Subcutaneous adipose tissue (tissue), 4 donors: ENCODE measurements around the gene SLC4A1AP. TPM values are rescaled to one million over a fixed set of nuclear protein-coding genes. Genes with fewer than 3 reads are reported as not detected.

Source experiments
- total RNA-seq, 4 donors: library from RNA; depleted of rRNA; stranded (reverse); fragments of >200 nt; gene quantifications; one replicate each; pipeline ENCODE4 v1.1.0, GENCODE V29; 2016
- TF ChIP-seq, protein P1 (sequence below): fragments of 450-650 bp; IDR thresholded peaks from one replicate; pipeline ENCODE4 v1.5.1; 2016; ENCODE audit warnings: low read depth, mild to moderate bottlenecking, control low read depth, antibody characterized with exemption, moderate library complexity

SLC4A1AP gene
- total RNA-seq, 4 donors from 2014 or later, result 20.7 to 23.1 (median 22.3) TPM

DNA sequence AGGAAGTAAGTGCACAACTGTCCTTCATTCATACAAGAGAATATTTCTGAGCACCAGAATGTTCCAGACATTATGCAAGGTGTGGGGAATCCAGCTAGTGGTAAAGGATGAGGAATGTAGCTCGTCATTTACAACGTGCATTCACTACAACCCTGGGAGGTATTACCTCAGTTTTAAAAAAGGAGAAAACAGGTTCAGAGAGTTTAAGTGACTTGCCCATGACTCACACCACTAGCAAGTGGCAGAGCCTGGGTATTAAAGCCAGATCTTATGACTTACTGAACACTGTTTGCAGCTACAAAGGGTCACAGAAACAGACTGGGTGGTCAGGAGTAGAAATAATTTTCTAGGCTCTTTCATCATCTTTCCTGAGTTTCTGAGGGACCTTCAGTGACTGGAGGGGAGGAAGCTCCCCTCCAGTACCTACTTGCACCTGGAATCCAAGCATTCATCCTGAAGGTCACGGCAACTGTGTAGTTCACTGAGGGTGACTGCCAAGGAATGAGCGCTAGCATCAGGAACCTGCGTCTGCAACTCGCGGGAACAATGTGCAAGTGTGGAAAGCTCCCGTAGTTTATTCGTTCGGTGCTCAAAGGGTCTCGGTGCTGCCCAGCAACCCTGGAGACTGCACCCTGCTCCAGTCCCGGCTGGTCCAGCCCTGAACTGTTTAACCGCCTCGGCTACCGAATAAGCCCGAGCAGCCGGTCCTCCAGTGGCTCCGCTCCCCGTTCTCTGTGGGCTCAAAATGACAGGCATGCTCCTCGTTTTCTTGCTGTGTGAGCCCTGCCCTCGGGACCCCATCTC lies 35.5 kb upstream of the SLC4A1AP start:
- TF ChIP-seq, protein P1, sequence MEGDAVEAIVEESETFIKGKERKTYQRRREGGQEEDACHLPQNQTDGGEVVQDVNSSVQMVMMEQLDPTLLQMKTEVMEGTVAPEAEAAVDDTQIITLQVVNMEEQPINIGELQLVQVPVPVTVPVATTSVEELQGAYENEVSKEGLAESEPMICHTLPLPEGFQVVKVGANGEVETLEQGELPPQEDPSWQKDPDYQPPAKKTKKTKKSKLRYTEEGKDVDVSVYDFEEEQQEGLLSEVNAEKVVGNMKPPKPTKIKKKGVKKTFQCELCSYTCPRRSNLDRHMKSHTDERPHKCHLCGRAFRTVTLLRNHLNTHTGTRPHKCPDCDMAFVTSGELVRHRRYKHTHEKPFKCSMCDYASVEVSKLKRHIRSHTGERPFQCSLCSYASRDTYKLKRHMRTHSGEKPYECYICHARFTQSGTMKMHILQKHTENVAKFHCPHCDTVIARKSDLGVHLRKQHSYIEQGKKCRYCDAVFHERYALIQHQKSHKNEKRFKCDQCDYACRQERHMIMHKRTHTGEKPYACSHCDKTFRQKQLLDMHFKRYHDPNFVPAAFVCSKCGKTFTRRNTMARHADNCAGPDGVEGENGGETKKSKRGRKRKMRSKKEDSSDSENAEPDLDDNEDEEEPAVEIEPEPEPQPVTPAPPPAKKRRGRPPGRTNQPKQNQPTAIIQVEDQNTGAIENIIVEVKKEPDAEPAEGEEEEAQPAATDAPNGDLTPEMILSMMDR, result no peak

- TF ChIP-seq, protein P1, result no peak
Observed at GRCh38 chr2:27628767-27629709, 34.7 kb upstream of the SLC4A1AP start, which contains the start of the genes CCDC121 and GPN1. TSS of gene CCDC121 (minus strand) at chr2:27629012. CDS start at chr2:27627799, 1,213 bp downstream. TSS of gene GPN1 (plus strand) at chr2:27629050. CDS start at chr2:27629059, 9 bp downstream.

- TF ChIP-seq, protein P1, result no peak
Observed at GRCh38 chr2:27634291-27634690, 29.4 kb upstream of the SLC4A1AP start.

DNA sequence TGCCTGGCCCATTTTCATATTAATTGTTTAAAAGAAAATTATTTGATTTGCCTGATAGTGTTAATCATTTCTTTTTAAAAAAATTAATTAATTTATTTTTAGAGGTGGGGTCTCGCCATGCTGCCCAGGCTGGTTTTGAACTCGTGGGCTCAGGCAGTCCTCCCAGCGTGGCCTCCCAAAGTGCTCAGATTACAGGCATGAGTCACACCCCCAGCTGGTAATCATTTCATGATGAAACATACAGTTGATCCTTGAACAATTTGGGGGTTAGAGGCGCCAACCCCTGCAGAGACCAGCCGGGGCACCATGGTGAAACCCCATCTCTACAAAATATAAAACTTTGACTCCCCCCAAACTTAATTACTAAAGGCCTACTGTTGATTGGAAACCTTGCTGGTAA lies 26.9 kb upstream of the SLC4A1AP start:
- TF ChIP-seq, protein P1, result no peak

DNA sequence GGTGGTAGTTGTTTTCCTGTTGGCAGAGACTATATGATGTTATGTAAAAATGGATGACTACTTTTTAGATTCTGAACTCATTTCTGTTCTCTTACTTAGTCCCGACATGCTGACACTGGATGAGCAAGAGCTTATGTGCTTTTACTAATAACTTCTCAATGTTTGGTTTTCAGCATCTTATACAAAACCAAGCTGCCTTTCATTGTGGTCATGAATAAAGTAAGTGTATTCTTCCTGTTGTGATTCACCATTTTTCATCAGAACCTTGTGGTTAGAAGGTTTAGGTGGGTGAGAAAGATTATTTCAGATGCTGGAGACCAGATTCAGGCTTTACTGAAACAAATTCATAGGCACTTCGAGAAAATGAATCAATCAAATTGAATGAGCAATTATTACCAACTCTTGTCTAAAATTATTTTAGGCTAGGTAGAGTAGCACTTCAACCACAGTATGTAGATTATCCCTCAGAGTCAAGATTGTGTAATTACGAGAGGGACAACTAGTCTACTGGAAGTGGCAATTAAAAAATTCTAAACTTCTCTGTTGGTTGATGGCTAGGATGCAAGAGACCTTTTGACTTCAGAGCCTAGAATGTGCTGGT lies 25.6 kb upstream of the SLC4A1AP start:
- TF ChIP-seq, protein P1, result no peak

GRCh38 chr2:27638709-27639108 lies 25.0 kb upstream of the SLC4A1AP start:
- TF ChIP-seq, protein P1, result no peak
